G401.6 (cell line): ENCODE measurements around the gene AKR1C2.
"Not testable (repeated sequence)": the region's sequence is repeated elsewhere in the genome, so short reads cannot be mapped to it uniquely, and the experiment has no call there.

Source experiments
- FAIRE-seq: peaks from 2 replicates; lab custom pipeline; 2012; peaks lifted over from hg19 to GRCh38; lab: Jason Lieb, UNC

AKR1C2 gene

DNA sequence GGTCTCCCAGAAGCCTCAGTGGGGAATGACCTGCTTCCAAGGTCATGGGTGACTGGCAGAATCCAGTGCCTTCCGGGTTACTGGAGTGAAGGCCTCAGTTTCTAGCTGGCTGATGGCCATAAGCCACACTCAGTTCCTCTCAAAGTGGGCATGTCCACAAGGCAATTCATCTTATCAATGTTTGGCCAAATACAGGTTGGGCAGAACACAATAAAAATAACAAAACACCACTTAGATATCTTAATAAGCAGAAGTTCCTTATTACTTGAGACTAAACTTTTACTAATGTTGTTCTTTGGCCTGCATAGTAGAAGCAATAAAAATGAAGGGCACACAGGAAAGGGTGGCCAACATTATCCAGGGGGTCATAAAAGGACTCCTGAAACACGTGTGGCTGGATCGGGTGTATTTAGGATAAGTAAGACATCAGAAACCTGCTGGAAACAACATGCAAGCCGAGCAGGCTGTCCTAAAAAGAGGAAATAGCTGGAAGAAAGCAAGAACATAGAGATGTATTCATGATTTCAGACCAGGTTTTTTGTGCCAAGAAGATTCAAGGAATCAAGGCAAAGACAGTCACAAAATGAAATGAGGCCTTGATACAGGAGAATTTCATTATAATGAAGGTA lies 19.6 kb upstream of the AKR1C2 start:
- no peak for FAIRE-seq

DNA sequence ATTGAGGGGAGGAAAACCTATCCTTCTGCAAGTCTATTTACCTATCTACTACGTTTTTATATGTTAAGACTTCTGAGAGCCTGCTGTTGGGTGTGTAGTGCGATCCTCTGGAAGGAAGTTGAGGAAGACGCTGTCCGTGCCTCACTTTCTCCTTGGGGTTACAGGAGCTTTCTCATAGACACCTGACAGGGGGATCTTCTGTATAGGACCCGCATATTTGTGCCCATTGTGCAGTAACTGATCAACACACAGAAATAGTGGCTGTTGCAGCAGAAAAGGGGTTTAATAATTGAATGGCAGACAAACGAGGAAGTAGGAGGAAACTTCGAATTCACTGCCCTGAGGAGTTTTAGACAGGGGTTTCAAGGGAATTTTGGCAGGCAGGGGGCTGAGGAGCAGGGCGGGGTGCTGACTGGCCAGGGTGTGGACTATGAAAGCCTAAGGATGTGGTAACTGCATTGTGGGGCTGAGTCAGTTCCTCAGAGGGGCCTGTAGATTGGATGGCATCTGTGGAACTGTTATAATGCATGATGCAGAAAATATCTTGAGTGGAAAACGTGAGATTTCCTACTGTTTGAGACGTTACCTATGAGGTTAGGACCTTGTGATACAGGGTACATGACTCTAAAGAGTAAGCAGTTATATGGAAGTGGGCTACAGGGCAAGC lies 18.1 kb upstream of the AKR1C2 start:
- FAIRE-seq, result not testable (repeated sequence)

DNA sequence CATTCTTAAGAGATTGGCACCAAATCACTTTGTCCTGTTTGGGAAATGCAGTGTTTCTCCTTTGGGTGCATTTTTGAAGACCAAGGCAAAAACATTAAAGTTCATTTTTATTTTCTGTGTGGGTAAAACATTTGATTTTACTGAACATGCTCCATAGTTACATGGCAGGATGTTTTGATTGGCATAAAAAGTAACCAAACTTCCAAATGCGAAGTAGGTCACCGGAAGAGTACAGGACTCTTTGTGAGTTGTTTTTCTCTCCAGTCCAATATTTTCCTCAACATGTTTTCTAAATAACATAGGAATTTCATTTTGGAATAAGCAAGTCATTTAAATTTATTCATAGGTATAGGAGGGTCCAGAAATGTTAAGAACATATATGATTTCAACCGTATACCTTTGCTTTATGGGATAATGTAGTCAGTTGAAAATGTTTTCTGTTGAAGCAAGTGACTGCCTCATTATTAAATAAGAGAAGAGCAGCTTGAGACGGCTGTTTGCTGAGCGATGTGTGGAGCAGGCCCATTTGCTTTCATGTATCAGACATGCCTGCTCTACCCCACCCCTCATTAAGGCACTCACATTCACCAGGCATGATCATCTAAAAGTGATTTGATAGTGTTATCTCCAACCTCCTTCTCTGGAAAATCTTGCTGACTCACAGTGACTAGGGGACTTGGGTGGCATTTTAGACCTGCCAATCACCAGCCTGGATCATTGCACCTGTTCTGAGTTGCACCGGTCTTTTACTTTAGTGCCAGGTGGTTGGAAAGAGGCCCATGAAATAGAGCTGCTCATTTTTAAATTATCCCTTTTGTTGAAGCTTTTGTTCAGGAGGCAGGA lies 16.3 kb upstream of the AKR1C2 start:
- FAIRE-seq, result not testable (repeated sequence)

DNA sequence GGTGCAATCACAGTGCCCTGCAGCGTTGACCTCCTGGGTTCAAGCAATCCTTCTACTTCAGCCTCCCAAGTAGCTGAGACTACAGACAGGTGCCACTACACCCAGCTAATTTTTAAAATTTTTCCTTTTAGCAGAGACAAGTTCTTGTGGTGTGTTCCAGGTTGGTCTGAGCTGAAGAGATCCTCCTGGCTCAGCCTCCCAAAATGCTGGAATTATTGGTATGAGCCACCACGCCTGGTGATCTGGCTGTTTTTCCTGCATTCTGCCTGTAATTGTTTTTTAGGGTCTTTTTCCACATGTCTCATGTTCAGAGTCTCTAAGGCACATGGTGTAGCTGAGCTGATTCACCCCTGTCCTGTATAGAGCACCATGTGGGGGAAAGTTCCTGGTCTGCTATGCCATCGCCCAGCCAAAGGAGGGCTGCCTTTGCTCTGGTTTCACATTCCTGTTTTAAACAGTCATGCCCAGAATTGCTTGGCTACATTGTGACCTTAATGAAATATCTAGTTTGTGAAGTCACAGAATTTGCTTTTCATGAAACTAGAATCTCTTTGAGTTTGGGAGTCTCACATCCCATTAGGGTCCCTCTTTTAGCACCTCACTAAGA lies 15.1 kb upstream of the AKR1C2 start:
- FAIRE-seq, result not testable (repeated sequence)

DNA sequence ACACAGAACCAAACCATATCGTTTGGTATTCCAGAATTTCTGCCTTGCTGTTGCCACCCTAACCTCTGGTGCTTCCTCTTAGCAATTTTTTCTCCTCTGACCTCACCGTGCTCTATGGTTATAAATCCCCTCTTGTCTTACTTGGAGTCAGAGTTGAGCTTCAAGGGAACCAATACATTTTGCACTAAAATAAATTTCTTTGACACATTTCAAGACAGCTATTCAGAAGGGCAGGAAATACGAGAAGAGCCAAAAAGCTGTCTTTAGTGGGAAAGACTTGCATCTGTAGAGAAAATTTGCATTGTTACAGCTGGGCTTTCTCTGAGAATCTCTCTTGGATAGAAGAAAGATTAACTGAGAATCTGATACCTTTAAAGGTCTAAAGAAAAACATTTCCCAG lies 14.5 kb upstream of the AKR1C2 start:
- no peak for FAIRE-seq

DNA sequence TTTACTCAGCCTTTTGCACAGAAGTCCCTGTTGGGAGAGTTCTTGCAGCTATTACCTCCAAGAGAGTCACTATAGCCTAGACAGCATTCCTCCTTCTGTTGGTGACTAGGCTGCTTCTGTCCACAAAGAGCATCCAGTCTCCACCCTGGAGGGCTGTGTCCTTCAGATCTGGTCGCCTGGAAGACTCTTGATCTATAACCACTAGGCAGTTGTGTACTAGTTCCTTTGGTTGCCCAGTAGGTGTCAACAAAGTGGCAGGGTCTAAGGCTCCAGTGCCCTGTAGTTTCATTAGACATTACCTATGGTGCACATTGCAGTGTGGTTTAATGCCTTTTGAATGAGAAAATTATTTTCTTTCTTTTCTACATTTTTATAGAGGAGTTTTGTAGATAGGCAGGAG lies 11.3 kb upstream of the AKR1C2 start:
- FAIRE-seq, result no peak

DNA sequence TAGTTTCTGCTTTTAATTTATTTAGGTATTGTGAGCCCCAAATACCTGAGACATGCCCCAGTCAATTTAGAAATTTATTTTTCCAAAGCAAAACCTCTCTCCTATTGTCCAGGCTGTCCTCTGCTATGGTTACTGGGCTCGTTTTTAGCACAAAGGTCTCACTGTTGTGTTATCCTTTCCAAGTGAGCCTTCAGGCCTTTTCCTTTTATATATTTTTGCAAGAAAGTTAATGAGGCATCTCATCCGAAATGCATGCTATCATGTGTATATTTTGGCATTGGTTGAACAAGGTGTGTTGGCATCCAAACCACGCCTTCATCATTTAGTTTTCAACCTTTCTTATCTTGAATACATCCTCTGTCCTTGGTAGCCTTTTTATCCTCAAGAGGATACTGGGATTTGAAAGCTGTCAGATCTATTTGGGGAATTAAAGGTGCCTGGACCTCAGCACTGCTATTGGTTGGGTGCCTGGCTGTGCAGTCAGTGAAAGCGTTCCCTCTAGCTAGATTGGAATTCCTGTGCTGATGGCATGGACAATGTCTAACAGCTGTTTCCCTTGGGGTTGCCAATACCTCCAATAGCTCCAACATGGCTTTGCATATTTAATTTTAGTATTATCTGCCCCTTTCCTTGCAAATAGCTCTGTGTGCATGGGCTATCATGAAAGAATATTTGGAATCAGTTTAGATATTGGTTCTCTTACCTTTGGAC lies 10.7 kb upstream of the AKR1C2 start:
- not testable (repeated sequence) for FAIRE-seq

DNA sequence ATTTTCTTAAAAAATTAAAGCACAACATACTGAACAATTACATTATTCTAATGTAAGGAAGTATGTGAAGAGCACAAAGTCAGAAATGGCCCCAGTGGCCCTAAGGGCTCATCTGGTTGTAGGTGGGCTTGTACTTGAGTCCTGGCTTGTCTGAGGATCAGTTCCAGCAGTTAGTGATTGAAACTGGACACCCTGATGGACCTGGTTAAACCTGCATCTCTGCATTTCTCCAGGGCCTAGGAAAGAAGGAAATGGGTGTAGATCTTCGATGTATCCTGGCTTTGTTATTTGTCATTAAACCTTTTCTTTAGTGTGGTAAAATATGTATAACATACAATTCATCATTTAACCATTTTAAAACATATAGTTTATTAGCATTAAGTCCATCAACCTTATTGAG lies 9.7 kb upstream of the AKR1C2 start:
- FAIRE-seq, result no peak

DNA sequence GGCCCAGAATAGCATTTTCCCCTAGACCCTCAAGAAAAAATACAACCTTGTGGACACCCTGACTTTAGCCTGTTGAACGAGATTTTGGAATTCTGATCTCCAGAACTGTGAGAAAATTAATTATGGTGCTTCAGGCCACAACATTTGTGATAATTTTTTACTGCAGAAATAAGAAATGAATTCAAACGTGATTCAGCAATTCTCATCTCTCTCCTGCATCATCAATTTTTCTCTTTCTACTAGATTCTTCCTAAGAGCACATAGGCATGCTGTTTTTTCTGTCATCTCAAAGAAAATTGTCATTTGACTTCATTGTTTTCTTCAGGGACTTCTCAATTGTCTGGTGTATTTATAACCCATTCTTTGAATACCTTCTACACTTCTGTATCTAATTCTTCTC lies 8.9 kb upstream of the AKR1C2 start:
- no peak for FAIRE-seq

DNA sequence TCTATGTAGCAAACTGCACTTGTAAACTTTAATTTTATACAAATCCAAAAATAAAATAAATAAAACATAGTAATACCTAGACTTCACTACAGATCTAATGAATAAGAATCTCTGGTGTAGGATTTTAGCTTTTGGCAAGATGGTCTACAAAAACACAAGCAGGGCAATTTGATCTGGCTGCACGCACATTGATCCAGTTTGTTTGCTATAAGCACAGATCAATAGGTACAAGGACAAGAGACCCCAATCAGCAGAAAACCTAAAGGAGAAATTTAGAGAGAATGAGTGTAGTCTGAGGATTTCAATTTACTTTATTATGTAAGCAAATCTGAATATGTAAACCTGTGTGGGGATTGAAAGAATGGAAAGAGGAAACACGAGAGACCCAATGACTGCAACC lies 7.7 kb upstream of the AKR1C2 start:
- FAIRE-seq, result not testable (repeated sequence)

DNA sequence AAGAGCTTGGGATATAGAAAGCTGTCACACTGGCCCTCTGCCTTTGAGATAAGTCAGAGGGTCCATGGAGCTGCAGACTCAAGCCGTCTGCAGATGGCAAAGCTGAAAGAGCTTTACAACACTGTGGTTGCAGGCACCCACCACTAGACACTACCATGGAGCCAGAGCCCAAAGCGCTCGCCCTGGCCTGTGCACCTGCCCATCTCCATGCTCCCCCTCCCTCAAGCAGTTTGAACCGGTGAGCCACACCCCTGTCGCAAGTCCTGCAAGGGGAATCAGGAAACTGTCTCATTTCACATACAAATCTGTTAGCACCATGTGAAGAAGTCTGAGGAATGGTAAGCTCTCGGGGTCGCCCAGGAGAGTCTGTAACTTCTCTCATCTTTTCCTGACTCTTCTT lies 6.4 kb upstream of the AKR1C2 start:
- FAIRE-seq, result not testable (repeated sequence)

DNA sequence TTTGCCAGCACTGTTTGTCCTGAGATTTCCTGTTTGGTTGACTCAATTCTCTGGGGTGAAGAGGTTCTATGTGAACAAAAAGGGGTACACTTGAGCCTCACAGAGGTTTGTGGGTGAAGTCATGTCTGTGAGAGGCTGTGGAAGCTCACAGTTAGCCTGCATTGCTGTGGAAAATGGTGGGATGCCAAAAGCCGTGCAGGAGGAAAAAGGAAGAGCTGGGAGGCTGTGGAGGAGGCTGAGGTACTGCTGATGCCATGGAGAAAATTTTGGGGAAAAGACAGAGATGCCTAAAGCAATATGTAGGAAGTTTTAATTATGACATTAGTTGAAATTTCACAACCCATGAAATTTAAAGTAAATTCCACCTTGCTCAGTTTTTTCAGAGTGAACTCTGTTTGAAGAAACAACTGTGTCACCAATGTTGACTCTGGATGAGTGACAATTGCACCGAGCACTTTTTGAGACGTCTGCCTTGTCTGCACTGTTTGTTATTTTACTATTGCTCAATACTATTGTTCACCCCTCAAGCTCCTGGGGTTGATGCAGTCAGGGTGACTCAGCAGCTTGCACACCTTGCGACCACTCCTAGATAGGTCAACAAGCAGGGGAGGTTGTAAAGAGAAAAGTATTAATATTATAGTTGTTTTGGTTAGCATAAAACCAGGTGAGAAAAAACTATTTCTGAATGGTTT lies 5.3 kb upstream of the AKR1C2 start:
- not testable (repeated sequence) for FAIRE-seq

DNA sequence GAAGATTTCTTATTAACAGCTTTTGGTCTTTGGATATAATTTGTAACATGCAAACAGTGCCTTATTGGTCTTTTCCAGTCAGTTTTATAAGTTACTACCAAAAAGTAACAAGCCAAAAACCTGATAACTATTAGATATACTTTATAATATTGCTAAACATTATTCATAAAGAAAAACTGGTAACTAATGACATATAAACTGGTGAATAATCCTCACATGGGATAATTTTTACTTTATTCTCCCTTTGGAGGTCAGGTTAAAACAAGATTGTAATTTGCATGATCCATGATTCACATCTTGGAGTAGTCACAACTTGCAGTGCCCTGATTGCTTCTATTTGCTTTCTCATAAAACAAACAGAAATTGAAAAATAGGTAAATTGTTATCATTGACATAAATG lies 844 bp upstream of the AKR1C2 start:
- FAIRE-seq, result not testable (repeated sequence)

DNA sequence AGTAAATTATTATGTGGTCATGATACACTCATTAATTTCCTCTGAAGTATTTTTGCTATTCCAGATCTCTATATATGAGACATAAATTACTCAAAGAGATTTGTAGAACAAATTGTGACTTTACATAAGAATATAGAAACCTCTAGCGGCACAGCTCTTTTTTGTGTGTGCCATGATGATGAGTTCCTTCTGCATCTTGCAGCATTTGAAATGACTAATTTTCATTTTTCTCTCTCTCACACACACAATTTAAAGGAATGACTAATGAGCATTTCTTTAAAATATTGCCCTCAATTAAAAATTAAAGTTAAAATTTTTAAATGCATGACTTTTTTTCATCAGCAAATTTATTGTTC lies 351 bp upstream of the AKR1C2 start:
- FAIRE-seq, result not testable (repeated sequence)

DNA sequence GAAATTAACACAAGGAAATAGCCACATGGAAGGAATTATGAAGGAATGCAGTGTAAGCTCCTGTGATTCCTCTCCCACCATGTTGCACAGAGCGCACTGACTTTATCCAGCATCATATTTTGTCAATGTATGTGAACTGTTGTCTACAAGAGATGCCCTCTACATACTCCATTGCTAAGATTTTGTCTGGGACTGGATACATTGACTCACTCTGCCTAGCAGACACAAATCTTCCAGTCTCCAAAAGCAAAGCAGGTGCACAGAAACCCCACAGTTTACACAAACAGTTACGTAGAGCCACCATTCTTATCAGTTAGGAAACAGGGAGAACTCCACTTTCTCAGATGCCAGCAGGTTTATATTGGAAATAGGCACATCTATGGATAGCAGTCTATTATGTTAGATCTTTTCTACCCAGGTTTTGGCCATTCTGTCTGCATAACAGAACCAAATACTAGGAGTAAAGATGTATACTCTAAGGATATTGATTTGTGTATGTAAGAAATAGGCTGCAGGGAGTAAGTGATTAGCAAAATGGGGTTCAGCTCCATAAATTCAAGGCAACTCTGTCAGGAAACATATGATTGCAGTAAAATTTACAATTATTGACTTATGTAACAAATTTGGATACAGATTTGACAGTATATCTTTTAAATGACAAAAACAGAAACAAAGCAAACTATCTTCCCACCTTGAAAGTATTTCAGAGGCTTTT lies 1.5 kb downstream of the AKR1C2 start:
- no peak for FAIRE-seq

DNA sequence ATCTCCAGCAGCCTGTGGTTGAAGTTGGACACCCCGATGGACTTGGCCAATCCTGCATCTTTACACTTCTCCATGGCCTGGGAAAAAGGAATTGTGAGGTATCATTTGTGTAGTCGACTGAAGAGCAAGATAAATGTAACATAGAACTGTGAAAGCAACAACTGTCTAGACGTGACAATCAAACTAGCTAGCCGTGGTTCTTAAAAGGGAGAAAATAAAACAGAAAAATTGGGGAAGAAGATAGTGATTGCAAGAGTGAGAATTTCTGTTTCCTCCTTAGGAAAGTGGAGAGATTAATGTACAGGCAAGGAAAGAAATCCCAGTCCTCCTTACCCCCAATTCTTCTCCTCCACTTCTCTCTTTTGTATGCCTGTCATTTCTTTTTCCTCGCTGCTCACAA lies 5.0 kb downstream of the AKR1C2 start:
- no peak for FAIRE-seq

DNA sequence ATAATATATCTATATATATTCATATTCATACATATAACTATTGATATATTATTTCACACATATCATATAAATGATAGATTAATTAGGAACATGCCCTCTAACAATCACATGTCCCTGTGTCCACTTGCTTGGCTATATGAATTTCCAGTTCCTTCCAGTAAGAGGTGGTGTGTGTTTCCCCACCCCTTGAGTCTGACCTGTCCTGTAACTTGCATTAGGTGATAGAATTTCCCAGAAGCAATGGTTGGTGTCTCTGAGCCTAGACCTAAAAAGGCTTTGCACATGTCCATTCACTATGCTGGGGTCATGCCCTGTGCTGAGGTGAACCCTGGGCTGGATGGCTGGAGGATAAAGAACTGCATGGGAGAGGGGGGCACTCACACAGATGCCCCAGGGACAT lies 9.4 kb downstream of the AKR1C2 start:
- FAIRE-seq, result not testable (repeated sequence)

DNA sequence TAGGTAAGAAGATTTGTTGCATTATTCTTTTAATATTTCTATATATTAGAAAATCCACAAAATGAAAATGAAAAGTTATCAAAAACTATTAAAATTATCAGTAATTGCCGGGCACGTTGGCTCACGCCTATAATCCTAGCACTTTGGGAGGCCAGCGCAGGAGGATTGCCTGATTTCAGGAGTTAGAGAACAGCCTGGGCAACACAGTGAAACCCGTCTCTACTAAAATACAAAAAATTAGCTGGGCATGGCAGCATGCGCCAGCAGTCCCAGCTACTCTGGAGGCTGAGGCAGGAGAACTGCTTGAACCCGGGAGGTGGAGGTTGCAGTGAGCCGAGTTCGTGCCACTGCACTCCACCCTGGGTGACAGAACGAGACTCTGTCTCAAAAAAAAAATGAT lies 11.1 kb downstream of the AKR1C2 start:
- not testable (repeated sequence) for FAIRE-seq

DNA sequence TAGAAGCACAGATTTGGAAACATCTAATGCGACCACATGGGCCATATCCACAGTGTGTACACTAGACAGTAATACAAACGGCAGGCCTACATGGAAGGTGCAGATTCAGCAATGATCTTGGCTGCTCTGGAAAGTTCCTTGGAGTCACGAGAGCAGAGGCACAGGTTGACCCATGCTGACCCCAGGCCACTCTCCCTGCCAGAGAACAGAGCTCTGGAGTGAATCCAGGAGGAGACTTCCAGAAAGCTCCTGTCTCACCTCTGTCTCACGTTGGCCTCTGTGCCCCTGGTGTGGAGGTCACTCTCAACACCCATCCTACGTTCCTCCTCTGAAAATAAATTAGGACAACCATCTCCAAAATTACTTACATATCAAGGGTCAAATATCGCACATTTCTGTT lies 12.2 kb downstream of the AKR1C2 start:
- FAIRE-seq, result not testable (repeated sequence)

DNA sequence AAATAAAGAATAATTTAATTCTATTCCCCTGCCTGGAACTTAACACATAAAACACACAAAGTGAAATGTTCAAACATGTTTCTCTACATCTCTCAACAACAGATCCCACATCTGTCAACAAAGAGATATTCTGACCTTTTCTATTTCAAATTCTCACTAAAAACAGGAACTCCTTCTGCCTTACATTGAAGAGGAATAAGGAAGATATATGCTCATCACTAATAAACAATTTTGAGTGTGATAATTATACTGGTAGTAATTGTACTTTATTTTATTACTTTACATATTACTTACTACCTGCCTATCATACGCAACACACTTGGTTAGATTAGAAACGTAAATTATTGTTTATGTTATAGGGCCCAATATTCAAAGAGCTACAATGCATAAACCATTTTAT lies 13.4 kb downstream of the AKR1C2 start:
- FAIRE-seq, result no peak
